Subcutaneous abdominal adipose tissue (tissue), 5 donors: Measurements from ENCODE around the gene FMR1.

Experiments
- H3K27ac ChIP-seq: one replicate; pipeline ENCODE4 v1.7.0; 2013; ENCODE audit warnings: low read depth, mild to moderate bottlenecking, inconsistent platforms, low read length, moderate library complexity
- H3K27me3 ChIP-seq, 5 donors: one replicate each; pipeline ENCODE4 v1.7.0; 2013; ENCODE audit warnings: low read length in 5 of 5, inconsistent platforms in 1 of 5; ENCODE audit not compliant: control insufficient read depth in 5 of 5, insufficient read depth in 4 of 5
- H3K36me3 ChIP-seq, 5 donors: one replicate each; pipeline ENCODE4 v1.7.0; 2013; ENCODE audit warnings: low read length in 5 of 5; ENCODE audit not compliant: control insufficient read depth in 5 of 5, insufficient read depth in 5 of 5
- H3K4me1 ChIP-seq, 5 donors: one replicate each; pipeline ENCODE4 v1.7.0; 2013; ENCODE audit warnings: low read length in 5 of 5, mild to moderate bottlenecking in 3 of 5, moderate library complexity in 1 of 5; ENCODE audit not compliant: control insufficient read depth in 5 of 5, insufficient read depth in 5 of 5
- H3K4me3 ChIP-seq, 5 donors: one replicate each; pipeline ENCODE4 v1.7.0; 2013; ENCODE audit warnings: low read length in 5 of 5, low read depth in 1 of 5
- H3K9ac ChIP-seq, 5 donors: one replicate each; pipeline ENCODE4 v1.7.0; 2013; ENCODE audit warnings: low read length in 5 of 5, mild to moderate bottlenecking in 4 of 5, moderate library complexity in 3 of 5
- H3K9me3 ChIP-seq, 5 donors: one replicate each; pipeline ENCODE4 v1.7.0; 2013; ENCODE audit warnings: low read length in 5 of 5; ENCODE audit not compliant: control insufficient read depth in 5 of 5
- donor health status: healthy.
- donor health status: healthy.
- donor health status: healthy.
- donor health status: healthy.
- donor health status: healthy.

FMR1 gene

DNA sequence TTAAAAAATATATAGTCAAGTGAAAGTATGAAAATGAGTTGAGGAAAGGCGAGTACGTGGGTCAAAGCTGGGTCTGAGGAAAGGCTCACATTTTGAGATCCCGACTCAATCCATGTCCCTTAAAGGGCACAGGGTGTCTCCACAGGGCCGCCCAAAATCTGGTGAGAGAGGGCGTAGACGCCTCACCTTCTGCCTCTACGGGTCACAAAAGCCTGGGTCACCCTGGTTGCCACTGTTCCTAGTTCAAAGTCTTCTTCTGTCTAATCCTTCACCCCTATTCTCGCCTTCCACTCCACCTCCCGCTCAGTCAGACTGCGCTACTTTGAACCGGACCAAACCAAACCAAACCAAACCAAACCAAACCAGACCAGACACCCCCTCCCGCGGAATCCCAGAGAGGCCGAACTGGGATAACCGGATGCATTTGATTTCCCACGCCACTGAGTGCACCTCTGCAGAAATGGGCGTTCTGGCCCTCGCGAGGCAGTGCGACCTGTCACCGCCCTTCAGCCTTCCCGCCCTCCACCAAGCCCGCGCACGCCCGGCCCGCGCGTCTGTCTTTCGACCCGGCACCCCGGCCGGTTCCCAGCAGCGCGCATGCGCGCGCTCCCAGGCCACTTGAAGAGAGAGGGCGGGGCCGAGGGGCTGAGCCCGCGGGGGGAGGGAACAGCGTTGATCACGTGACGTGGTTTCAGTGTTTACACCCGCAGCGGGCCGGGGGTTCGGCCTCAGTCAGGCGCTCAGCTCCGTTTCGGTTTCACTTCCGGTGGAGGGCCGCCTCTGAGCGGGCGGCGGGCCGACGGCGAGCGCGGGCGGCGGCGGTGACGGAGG, at the start of gene FMR1:
Gene FMR1 (plus strand): TSS at position 728 of the 831 bp plus-strand sequence. CDS start 261 bp downstream, outside the sequence.
- no peaks in the 10 kb centered on the region for H3K27me3 ChIP-seq
- peak within 1 kb of the TSS; percentile 23 to 81 (median 73) for H3K9ac ChIP-seq
- peak within 1 kb of the TSS; percentile 66 for H3K27ac ChIP-seq
- peaks cover 0 to 21% (median 13%) of the 10 kb centered on the region in 5 donors for H3K4me1 ChIP-seq
- peak within 1 kb of the TSS; percentile 70 to 81 (median 74) for H3K4me3 ChIP-seq
- no peaks in the 10 kb centered on the region for H3K9me3 ChIP-seq
- no peaks in the 10 kb centered on the region for H3K36me3 ChIP-seq

DNA sequence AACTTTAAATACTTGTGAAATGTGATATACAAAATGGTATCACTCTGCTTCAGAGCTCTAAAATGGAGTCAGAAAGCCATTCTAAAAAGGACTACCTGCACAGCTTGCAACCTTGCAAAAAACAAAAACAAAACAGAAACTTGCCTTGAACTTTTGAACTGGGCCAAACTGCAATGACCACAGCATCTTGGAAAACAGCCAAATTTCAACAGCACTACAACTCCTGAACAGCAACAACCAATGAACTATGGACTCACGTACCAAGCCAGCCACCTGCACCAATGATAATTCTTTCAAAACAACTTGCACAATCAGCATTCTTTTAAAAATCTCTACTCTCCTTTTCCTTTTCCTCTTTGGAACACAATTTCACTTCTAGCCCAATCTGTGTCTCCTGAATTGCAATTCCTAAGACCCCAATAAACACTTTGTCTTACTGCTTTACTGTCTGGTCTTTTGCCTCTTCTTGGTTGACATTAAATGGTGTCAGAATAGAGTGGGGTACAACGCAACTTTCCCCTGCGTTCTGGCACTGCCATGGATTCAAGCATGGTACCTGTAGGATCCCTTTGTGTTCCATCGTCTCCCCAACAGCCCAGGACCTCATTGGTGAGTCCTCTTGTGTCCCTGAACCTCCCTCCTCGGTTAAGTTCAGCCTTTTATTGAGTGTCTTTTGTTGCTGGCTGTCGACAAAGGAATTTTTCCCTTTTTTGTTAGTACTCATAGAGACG, 35.7 kb upstream of the FMR1 start:
- H3K27me3 ChIP-seq = no peaks in the 10 kb centered on the region
- H3K4me1 ChIP-seq = no peaks in the 10 kb centered on the region
- no peak overlapping the region for H3K4me3 ChIP-seq
- no peaks in the 10 kb centered on the region for H3K36me3 ChIP-seq
- H3K9ac ChIP-seq = no peak overlapping the region
- H3K9me3 ChIP-seq = peaks cover 0 to 6% (median 3%) of the 10 kb centered on the region in 5 donors
- no peak overlapping the region for H3K27ac ChIP-seq

DNA sequence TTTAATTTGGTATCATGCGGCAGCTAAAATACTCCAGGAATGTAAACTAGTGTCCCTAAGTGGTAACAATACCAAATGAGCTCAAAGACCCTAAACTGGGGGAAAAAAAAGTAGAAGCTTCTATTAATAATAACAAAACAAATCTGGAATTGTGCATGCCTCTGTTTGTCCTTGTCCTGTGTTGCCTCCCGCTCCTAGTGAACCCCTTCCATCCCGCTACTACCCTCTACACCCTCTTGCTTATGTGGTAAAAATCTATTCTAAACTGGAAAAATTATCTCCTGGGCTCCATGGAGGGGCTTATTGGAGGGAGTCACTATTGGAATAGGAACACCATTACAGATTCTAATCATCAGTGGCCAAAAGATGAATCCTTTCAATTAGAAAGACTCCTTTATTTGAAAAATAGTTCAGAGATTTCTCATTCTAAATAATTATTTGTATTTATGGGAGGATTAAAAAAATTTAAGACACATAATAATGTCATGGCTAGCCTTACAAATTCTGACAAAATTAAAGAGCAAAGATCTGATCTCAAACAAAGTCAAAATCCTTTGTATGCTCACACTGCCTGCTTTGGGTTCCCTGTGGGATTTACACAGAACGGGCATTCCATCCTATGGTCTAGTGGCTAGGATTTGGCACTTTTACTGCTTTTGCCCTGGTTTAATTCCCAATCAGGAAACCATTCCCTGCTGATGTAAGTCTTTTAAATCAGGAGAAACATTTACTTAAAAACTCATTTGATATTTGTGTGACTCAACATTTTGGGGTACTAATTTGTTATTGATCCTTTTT, 34.7 kb upstream of the FMR1 start:
- Histone ChIP-seq H3K27me3 (no peaks in the 10 kb centered on the region), H3K9me3 (peaks cover 0 to 6% (median 2%) of the 10 kb centered on the region in 5 donors), H3K36me3 (no peaks in the 10 kb centered on the region), H3K4me1 (no peaks in the 10 kb centered on the region), H3K27ac (no peak overlapping the region), H3K9ac (no peak overlapping the region), H3K4me3 (no peak overlapping the region)

DNA sequence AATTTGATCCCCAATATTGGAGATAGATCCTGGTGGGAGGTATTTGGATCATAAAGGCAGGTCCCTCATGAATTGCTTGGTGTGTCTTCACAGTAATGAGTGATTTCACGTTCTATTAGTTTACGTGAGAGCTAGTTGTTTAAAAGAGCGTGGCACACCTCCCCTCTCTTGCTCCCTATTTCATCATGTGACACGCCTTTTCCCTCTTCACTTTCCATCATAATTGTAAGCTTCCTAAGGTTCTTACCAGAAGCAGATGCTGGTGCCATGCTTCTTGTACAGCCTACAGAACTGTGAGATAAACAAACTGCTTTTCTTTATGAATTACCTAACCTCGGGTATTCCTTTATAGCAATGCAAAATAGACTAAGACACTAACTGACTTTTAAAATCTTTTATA, 34.0 kb upstream of the FMR1 start:
- Histone ChIP-seq H3K9ac (no peak overlapping the region), H3K9me3 (peaks cover 0 to 4% (median 0%) of the 10 kb centered on the region in 5 donors), H3K36me3 (no peaks in the 10 kb centered on the region), H3K4me1 (no peaks in the 10 kb centered on the region), H3K27ac (no peak overlapping the region), H3K4me3 (no peak overlapping the region), H3K27me3 (no peaks in the 10 kb centered on the region)

DNA sequence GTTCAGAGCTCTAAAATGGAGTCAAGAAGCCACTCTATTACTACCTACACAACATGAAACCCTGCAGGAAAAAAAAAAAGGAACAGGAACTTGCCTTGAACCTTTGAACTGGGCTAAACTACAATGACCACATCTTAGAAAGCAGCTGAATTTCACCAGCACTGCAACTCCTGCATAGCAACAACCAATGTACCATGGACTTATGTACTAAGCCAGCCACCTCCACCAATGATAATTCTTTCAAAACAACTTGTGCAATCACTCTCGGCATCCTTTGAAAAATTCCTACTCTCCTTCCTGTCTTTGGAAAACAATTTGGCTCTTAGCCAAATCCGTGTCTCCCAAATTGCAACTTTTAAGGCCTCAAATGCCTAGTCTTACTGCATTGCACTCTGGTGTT, 26.8 kb upstream of the FMR1 start:
- Histone ChIP-seq H3K27me3 (no peaks in the 10 kb centered on the region), H3K4me3 (no peak overlapping the region), H3K36me3 (no peaks in the 10 kb centered on the region), H3K4me1 (no peaks in the 10 kb centered on the region), H3K9ac (no peak overlapping the region), H3K9me3 (no peaks in the 10 kb centered on the region), H3K27ac (no peak overlapping the region)

DNA sequence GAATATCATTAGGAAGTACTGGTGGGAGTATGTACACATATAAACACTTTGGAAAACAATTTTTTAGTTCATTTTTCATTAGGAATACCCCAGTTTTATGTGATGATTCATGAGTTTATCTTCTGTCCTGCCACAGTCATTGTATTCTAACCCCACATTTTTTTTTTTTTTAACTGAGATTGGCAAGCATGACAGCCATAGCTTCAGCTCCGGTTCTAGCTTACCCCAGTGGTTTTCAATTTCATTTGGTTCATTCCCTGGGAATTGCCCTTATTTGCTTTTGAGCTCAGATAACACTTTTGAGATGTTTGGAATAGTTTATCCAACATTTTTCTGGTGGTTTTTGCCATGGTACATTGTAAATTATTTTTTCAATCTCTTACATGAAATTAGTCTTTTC, 21.0 kb upstream of the FMR1 start:
- H3K4me1 ChIP-seq = peaks cover 0 to 3% (median 0%) of the 10 kb centered on the region in 5 donors

DNA sequence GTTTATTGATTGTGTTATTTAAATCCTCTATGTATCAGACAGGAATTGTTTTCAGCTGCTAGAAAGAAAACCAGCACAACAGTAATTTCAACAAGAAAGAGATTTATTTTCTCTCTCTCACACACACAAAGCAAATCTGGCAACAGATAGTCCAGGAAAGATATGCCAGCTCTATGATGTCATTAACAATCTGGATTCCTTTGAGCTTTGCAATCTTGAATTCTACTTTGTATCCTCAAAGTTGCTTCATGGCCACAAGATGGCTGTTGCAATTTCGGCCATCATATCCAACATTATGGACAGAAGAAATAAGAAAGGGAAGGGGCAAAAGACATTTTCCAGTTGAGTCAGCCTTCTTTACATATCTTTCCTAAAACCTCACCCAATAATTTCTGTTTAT, 19.8 kb upstream of the FMR1 start:
- H3K4me3 ChIP-seq = no peak overlapping the region
- H3K9me3 ChIP-seq = no peaks in the 10 kb centered on the region
- no peaks in the 10 kb centered on the region for H3K36me3 ChIP-seq
- peaks cover 0 to 3% (median 0%) of the 10 kb centered on the region in 5 donors for H3K4me1 ChIP-seq
- no peak overlapping the region for H3K9ac ChIP-seq
- no peak overlapping the region for H3K27ac ChIP-seq
- H3K27me3 ChIP-seq = no peaks in the 10 kb centered on the region

More for the DNA sequence above, 21.0 kb upstream of the FMR1 start:
- Histone ChIP-seq H3K27ac (no peak overlapping the region), H3K4me3 (no peak overlapping the region), H3K9ac (no peak overlapping the region), H3K27me3 (no peaks in the 10 kb centered on the region), H3K36me3 (no peaks in the 10 kb centered on the region), H3K9me3 (no peaks in the 10 kb centered on the region)

DNA sequence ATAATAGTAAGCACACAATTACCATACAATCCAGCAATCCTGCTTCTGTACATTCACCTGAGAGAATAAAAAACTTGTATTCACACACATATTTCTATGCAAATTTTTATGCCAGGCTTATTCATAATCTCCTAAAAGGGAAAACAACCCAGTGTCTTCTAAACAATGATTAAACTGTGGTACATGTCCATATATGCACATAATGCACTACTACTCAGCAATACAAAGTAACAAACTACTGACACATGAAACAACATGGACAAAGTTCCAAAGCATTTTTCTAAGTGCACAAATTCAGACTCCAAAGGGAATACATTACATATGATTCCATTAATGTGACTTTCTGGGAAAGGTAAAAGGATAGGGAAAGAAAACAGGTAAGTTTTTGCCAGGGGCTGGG, 18.0 kb upstream of the FMR1 start:
- Histone ChIP-seq H3K4me1 (peaks cover 0 to 3% (median 0%) of the 10 kb centered on the region in 5 donors), H3K27me3 (no peaks in the 10 kb centered on the region), H3K9ac (no peak overlapping the region), H3K27ac (no peak overlapping the region), H3K4me3 (no peak overlapping the region), H3K9me3 (no peaks in the 10 kb centered on the region), H3K36me3 (no peaks in the 10 kb centered on the region)

DNA sequence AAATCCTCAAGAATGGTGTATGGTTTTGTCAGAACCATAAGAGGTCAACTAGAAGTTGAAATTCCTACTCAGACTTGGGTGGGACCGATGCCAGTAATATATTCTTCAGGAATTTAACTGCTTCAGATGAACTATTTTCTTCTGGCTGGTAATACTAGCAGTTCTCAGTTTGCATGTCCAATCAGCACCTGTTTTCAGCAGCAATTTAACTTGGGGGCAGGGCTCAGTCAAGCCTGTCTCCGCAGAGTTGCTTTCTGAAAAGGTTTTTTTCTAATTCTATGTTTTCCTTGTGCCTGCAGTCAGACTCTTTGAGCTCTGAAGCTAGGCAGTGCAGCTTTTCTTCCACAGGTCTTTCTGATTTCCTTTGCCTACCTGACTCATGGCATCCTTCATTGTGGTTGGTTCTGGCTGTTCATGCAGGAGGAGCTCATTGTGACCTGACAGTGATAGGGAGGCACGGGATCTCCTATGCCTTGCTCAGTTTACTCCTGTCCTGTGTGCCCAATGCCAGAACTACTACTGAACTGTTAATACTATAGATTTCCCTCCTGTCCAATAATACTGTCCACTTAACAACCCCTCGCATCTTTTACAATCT, 17.3 kb upstream of the FMR1 start:
- H3K27ac ChIP-seq = no peak overlapping the region
- no peak overlapping the region for H3K4me3 ChIP-seq
- no peak overlapping the region for H3K9ac ChIP-seq
- H3K4me1 ChIP-seq = peaks cover 0 to 3% (median 0%) of the 10 kb centered on the region in 5 donors
- no peaks in the 10 kb centered on the region for H3K27me3 ChIP-seq
- H3K9me3 ChIP-seq = no peaks in the 10 kb centered on the region
- no peaks in the 10 kb centered on the region for H3K36me3 ChIP-seq
